ENCODE results near the gene CDC34. TPM values are rescaled to one million over a fixed set of nuclear protein-coding genes. Genes with fewer than 3 reads are reported as not detected.

CDC34 gene
- total RNA-seq, 1 experiment from 2014 or later, result 129 TPM

DNA sequence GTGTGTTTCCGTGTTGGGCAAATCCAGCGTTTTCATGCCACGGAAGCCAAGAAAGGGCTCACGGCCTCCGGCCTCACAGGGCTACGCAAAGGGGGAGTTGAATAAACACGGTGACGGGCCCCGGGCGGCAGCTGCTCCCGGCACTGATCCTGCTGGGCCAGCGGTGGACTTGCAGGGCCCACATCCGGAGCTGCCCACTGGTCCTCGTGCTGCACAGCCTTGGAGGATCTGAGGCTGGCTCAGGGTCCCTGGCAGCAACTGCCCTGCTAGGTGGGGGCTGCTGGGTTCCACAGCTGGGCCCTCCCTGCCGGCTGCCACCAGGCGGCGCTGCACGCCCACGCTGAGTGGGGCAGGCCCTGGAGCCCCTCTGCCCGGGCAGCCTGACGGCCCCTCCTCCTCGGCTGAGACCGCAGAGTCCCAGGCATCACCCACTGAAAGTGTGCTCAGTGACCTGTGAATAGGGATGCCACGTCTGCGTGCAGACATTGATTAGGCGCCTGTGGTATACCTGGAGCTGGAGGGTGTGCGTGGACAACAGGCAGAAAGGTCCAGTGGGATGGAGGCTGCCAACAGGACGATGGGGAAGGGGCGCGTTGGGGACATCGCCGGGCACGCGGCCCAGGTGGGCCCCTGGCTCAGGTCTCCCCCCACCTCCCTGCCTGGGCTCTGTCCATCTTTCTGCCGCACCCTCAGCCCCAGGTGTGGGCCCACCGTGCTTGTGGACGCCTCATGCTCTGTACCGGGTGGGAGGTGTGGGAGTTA is 52.9 kb downstream of the CDC34 start (continued):
- TF ChIP-seq NR1H2 (CRISPR knock-in tag; IDR thresholded peaks at IDR 0.05), result no peak
- TF ChIP-seq SOX15 (CRISPR knock-in tag; IDR thresholded peaks at IDR 0.05), result no peak
- TF ChIP-seq CREB1 (CRISPR knock-in tag; IDR thresholded peaks at IDR 0.05), result peak; percentile 59; the same call in 1 of the 2 replicates
- TF ChIP-seq EMX1 (CRISPR knock-in tag; IDR thresholded peaks at IDR 0.05), result peak; percentile 78; the same call in 1 of the 2 replicates
- no peak for TF ChIP-seq ELF4 (CRISPR knock-in tag; IDR thresholded peaks at IDR 0.05; ENCODE audit: low read depth)
- no peak for TF ChIP-seq ZNF219 (CRISPR knock-in tag; IDR thresholded peaks at IDR 0.05; ENCODE audit: borderline replicate concordance)
- no peak for TF ChIP-seq ZNF512 (CRISPR knock-in tag; IDR thresholded peaks at IDR 0.05; ENCODE audit: borderline replicate concordance)
- TF ChIP-seq SP1 (CRISPR knock-in tag; conservative IDR thresholded peaks at IDR 0.05), result peak; percentile 82
- TF ChIP-seq, protein P1, sequence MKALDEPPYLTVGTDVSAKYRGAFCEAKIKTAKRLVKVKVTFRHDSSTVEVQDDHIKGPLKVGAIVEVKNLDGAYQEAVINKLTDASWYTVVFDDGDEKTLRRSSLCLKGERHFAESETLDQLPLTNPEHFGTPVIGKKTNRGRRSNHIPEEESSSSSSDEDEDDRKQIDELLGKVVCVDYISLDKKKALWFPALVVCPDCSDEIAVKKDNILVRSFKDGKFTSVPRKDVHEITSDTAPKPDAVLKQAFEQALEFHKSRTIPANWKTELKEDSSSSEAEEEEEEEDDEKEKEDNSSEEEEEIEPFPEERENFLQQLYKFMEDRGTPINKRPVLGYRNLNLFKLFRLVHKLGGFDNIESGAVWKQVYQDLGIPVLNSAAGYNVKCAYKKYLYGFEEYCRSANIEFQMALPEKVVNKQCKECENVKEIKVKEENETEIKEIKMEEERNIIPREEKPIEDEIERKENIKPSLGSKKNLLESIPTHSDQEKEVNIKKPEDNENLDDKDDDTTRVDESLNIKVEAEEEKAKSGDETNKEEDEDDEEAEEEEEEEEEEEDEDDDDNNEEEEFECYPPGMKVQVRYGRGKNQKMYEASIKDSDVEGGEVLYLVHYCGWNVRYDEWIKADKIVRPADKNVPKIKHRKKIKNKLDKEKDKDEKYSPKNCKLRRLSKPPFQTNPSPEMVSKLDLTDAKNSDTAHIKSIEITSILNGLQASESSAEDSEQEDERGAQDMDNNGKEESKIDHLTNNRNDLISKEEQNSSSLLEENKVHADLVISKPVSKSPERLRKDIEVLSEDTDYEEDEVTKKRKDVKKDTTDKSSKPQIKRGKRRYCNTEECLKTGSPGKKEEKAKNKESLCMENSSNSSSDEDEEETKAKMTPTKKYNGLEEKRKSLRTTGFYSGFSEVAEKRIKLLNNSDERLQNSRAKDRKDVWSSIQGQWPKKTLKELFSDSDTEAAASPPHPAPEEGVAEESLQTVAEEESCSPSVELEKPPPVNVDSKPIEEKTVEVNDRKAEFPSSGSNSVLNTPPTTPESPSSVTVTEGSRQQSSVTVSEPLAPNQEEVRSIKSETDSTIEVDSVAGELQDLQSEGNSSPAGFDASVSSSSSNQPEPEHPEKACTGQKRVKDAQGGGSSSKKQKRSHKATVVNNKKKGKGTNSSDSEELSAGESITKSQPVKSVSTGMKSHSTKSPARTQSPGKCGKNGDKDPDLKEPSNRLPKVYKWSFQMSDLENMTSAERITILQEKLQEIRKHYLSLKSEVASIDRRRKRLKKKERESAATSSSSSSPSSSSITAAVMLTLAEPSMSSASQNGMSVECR (CRISPR knock-in tag; IDR thresholded peaks at IDR 0.05; ENCODE audit: borderline replicate concordance), result 0 out of 2 replicates have a peak, but pooled peaks have one; percentile 17
- no peak for TF ChIP-seq NR3C1 (CRISPR knock-in tag; conservative IDR thresholded peaks at IDR 0.05; ENCODE audit: low read depth)
- TF ChIP-seq, protein P2, sequence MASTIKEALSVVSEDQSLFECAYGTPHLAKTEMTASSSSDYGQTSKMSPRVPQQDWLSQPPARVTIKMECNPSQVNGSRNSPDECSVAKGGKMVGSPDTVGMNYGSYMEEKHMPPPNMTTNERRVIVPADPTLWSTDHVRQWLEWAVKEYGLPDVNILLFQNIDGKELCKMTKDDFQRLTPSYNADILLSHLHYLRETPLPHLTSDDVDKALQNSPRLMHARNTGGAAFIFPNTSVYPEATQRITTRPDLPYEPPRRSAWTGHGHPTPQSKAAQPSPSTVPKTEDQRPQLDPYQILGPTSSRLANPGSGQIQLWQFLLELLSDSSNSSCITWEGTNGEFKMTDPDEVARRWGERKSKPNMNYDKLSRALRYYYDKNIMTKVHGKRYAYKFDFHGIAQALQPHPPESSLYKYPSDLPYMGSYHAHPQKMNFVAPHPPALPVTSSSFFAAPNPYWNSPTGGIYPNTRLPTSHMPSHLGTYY (CRISPR knock-in tag; IDR thresholded peaks at IDR 0.05), result peak; percentile 77
- no peak for TF ChIP-seq ZBTB21 (CRISPR knock-in tag; IDR thresholded peaks at IDR 0.05; ENCODE audit: borderline replicate concordance)
- TF ChIP-seq CBFB (CRISPR knock-in tag; IDR thresholded peaks at IDR 0.05; ENCODE audit: low read depth), result no peak
- TF ChIP-seq, protein P3, sequence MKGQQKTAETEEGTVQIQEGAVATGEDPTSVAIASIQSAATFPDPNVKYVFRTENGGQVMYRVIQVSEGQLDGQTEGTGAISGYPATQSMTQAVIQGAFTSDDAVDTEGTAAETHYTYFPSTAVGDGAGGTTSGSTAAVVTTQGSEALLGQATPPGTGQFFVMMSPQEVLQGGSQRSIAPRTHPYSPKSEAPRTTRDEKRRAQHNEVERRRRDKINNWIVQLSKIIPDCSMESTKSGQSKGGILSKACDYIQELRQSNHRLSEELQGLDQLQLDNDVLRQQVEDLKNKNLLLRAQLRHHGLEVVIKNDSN (CRISPR knock-in tag; IDR thresholded peaks at IDR 0.05), result peak; percentile 43; the same call in 1 of the 2 replicates
- peak; percentile 22; the same call in 1 of the 2 replicates for TF ChIP-seq NFATC4 (CRISPR knock-in tag; IDR thresholded peaks at IDR 0.05)
- no peak for TF ChIP-seq ZNF317 (CRISPR knock-in tag; IDR thresholded peaks at IDR 0.05; ENCODE audit: borderline replicate concordance, low read depth)
- no peak for TF ChIP-seq HMGA2 (CRISPR knock-in tag; IDR thresholded peaks at IDR 0.05)
- no peak for TF ChIP-seq IRF2 (CRISPR knock-in tag; IDR thresholded peaks at IDR 0.05; ENCODE audit: borderline replicate concordance, low read depth)
- no peak for TF ChIP-seq PREB (CRISPR knock-in tag; IDR thresholded peaks at IDR 0.05; ENCODE audit: borderline replicate concordance)
- TF ChIP-seq ZBTB43 (CRISPR knock-in tag; IDR thresholded peaks at IDR 0.05), result no peak
- TF ChIP-seq TEAD1 (CRISPR knock-in tag; IDR thresholded peaks at IDR 0.05), result no peak
- no peak for TF ChIP-seq ETV6 (CRISPR knock-in tag; IDR thresholded peaks at IDR 0.05)
- TF ChIP-seq, protein P4, sequence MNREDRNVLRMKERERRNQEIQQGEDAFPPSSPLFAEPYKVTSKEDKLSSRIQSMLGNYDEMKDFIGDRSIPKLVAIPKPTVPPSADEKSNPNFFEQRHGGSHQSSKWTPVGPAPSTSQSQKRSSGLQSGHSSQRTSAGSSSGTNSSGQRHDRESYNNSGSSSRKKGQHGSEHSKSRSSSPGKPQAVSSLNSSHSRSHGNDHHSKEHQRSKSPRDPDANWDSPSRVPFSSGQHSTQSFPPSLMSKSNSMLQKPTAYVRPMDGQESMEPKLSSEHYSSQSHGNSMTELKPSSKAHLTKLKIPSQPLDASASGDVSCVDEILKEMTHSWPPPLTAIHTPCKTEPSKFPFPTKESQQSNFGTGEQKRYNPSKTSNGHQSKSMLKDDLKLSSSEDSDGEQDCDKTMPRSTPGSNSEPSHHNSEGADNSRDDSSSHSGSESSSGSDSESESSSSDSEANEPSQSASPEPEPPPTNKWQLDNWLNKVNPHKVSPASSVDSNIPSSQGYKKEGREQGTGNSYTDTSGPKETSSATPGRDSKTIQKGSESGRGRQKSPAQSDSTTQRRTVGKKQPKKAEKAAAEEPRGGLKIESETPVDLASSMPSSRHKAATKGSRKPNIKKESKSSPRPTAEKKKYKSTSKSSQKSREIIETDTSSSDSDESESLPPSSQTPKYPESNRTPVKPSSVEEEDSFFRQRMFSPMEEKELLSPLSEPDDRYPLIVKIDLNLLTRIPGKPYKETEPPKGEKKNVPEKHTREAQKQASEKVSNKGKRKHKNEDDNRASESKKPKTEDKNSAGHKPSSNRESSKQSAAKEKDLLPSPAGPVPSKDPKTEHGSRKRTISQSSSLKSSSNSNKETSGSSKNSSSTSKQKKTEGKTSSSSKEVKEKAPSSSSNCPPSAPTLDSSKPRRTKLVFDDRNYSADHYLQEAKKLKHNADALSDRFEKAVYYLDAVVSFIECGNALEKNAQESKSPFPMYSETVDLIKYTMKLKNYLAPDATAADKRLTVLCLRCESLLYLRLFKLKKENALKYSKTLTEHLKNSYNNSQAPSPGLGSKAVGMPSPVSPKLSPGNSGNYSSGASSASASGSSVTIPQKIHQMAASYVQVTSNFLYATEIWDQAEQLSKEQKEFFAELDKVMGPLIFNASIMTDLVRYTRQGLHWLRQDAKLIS (CRISPR knock-in tag; IDR thresholded peaks at IDR 0.05; ENCODE audit: borderline replicate concordance), result 0 out of 2 replicates have a peak, but pooled peaks have one; percentile 40
